HuH-7 (cell line): ENCODE results near the gene USP46.

ENCODE experiments used
- DNase-seq: peaks from one replicate; pipeline ENCODE4 v3.0.0; 2011; ENCODE audit warnings: low spot score

USP46 gene

DNA sequence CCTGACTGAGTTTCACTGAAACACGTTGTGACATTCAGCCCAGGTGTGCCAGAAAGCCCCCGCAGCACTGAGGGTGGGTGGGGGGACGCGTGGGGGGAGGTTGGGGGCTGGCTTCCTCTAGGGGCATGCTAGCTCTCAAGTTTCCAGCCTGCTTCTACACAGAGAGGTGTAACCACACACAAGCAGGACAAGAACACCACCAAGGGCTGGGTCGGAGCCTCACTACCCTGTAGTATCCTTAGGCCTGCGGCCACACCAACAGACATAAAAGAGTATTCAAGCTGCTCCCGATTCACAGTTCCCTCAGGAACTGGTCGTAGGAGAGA, 1.8 kb downstream of the USP46 start:
- DNase-seq: no peak

DNA sequence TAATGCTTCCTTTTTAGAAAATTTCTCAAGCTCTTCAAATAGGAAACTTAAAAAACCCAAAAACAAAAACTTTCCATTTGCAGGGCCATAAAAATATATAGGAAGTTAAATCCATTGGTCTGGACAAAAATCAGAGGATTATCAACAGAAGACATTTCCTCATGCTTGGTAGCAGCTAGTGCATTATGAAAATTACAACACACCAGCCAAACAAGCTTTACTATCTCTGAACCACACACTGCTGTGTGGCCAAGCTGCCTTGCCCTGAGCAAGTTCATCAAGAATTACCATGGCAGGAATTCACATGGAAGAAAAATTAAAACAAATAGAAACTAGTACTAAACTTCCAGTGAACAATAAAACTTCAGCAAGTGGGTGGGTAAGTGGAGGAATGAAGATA, 3.6 kb downstream of the USP46 start:
- DNase-seq: no peak

DNA sequence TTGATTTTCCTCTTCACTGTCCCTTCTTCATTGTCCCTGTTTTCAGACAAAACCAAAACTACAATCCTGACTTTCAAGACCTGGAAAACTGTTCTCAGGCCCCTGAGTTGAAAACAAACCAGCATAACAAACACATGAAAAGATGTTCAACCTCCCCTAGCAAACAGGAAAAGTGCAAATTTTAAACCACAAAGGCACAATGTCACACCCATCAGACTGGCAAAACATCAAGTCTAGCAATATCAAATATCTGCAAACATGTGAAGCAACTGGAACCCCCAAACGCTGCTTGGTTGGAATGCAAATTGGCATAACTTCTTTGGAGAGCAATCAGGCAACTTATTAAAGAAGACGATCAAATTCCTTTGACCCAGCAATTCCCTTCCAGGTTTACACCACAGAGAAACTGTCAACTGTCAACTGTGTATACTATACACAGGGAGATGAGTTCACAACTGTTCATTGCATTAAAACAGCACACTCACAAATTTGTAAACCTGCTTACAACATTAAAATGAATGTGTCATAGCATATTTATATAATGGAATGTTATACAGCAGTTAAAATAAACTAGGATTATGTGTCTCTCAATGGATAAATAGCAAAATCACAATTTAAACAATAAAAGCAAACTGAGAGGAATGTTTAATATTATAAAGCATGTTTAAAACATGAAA, 7.0 kb downstream of the USP46 start:
- DNase-seq: no peak

DNA sequence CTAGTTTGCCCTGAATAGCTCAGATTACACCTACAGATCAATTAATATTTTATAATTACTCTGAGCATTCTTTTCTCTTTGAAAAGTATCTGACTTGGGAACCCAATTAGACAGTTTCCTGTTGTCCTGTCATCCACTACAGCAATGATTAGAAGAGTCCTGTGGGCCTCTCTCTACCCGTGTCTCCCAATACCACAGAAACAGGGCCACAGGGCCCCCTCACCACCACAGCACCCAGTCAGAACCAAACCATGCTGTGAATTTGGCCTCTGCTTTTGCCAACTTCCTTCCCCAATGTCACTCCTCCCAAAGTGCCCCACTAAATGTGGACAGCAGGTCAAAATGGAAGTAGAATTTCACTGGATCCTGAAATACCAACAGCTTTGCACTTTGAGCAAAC, 10.3 kb downstream of the USP46 start:
- DNase-seq: no peak

DNA sequence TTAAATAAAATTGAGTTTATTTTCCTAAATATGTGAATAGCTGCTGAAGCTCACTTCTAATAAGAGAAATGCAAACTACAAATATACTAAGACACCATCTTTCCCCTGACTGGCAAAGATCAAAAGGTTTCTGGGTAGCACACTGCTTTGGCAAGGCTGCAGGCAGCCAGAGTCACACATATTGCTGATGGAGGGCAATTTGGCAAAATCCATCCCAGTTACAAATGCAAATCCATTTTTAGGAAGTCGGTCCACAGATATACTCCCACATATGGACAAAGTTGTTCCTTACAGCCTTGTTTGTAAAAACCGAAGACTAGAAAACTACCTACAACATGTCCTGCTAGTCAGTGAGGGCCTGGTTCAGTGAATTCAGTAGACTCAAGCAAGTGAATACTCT, 12.4 kb downstream of the USP46 start:
- DNase-seq: no peak

DNA sequence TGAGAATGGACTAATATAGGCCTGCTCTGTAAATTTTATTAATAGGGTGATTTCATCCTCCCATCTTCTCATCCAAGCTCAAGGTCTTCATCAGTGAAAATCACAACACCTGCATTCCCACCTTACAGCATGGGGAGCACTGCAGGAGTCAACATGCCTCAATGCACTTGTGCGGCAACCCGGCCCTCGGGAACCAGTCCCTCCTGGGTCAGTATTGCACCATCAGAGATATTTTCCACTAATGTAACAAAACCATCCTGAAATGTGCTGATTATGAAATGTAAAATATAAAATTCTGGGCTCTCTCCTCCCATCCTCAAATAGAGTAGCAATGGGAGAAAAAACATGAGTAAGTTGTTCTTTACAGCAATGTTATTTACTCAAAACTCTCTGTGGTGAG, 13.0 kb downstream of the USP46 start:
- no peak for DNase-seq

DNA sequence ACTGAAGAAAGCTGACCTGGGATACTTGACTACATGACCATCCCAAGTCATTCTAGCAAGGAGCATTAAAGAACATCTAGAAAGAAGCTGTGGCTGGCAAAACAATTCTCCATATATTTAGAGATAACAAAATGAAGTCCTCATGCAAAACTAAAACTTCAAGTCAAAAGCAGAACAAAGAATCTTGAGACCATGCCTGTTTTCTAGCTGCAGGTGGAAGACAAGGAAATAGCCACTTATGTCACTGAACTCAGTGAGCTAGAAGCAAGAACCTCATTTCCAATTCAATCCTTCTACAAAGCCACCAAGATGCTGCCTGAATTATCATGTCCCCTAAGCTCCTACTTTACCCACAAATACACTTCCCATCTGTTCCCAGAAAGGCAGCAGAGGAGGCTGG, 13.8 kb downstream of the USP46 start:
- no peak for DNase-seq

DNA sequence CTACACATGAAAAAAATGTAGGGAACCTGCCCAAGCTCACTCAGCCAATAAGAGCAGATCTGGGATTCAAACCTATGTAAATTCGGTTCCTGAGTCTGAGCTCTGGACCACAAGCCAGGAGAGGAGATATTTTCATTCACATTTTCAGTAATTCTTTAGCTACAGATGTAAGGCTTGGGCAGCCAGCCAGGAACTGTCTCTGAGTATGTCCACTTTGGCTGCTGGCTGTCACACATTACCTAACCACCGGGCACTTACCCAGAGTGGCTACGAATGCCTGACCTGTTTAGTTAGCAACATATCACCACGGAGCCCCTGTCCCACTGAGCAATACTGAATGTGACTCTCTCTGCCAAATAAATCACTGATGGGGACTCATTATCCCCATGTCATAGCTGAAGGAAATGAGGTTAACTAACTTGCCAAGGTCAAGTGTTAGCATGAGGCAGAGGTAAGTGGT, 15.3 kb downstream of the USP46 start:
- no peak for DNase-seq

DNA sequence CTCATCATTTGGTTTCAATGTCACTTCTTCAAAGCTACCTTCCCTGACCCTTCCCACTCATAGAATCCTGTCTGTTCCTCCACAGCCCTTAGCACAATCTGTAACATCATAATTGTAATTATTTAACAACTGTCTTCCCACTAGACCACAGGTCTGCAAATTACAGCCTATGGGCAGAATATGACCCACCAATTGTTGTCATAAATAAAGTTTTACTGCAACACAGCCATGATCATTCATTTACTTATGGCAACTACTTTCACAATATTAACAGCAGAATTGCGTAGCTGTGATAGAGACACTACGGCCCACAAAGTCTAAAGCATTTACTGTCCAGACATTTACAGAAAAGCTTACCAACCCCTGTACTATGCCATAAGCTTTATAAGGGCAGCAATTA, 15.9 kb downstream of the USP46 start:
- no peak for DNase-seq

DNA sequence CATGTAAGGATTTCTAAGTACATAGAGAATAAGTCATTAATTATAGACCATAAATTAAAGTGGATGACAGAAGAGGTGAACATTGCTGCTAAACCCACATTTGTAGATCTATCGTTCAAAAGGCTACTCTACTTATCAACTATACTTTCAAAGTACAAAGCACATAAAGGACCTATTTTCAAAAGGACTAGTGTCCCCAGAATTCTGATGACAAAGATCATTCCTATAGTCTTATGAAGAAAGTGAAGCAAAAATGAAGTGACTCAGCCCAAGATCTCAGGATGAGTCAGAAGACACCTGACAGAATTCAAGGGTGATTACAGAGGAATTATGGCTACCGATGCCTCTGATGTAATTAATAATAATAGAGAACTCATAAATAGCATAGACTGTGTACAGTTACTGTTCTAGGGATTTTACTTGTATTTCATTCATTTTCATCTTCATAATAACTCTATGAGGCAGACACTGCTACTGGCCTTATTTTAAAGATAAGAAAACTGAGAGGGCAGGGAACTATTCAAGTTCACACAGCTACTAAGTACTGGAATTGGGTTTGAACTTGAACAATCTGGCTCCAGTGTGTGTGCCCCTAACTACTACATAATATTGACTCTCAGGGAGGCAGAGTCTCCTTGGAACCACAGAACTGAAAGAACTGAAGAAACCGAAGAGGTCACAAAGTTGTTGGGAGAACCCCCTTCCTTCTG, 17.1 kb downstream of the USP46 start:
- no peak for DNase-seq

DNA sequence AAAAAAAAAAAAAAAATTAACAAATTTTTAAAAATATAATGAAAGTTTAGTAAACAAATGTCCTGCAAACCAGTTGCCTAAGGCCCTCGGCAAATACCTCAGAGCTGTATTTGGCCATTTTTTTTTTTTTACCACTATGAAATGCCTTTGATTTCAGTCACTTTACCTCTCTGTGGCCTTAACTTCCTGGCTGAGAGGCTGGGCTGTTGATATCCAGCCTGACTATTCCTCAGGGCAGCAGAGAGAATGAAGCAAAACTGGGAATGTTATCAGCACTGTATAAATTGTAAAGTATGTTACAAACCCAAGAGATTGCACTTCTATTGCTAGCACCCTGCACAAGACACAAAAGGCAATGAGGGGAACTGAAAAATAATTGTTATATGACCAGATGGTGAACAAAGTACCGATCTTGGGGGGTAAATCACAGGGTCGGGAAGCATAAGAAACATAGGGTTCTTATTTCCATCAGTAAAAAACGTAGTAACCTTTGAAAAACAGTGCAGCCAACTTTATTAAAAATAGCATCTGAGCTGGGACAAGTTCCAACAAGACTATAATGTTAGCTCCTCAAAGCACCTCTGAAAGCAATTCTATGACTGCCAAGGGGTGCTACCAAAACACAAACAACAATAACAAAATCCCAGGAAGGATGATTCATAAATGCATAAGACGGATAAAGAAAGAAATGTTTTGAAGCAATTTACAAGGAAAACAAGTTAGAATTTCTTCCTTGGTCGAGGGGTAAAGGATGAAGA, 18.1 kb downstream of the USP46 start:
- no peak for DNase-seq

DNA sequence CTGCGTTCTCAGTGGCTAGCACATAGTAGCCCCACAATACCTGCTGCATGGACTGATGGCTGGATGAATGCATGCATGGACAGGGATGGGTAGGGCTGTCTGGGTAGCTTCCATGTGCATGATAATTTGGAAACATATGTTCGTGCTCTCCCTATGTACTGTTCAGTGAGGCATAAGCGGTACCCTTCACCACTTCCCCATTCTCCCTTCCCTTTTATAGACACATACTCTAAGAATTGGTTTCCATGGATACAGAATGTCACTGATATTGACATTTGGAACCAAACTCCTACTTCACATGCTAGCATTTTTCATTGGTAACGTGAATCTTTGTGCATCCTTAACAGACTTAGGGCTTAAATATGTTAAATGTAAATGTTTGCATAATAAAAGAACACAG, 20.4 kb downstream of the USP46 start:
- no peak for DNase-seq

DNA sequence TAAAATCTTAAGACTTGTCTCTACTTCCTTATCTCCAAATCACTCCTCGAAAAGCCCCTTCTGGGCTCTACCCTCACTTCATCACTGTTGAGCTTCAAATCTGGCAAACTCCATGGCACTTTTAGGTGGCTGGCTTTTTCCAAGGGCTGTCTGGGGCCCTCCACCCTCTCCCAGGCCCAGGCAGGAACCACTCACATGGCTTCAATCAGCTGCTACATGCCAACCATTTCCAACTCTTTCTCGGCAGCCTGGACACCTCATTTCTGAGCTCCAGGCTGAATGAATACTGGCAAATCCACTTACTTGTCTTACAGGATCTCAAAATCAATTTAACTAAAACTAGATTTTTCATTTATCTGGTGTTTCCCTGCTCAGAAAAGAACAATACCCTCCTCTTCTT, 22.0 kb downstream of the USP46 start:
- no peak for DNase-seq

DNA sequence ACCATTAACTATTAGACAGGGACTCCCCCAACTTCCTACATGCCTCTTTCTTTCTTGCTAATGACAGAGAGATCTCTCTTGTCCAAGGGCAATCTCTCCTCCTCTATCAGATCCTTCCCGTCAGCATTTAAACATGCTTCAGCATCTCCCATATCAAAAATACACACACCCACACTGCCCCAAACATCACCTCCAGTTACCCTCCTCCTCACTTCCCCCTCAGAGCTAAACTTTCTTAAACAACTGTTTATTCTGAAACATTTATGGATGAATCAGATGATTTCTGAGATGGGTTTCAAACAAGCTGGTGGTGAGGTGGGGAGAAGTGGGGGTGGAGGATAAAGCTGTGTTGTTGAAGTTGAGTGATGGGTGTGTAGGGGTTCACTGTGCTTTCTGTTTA, 23.5 kb downstream of the USP46 start:
- no peak for DNase-seq

DNA sequence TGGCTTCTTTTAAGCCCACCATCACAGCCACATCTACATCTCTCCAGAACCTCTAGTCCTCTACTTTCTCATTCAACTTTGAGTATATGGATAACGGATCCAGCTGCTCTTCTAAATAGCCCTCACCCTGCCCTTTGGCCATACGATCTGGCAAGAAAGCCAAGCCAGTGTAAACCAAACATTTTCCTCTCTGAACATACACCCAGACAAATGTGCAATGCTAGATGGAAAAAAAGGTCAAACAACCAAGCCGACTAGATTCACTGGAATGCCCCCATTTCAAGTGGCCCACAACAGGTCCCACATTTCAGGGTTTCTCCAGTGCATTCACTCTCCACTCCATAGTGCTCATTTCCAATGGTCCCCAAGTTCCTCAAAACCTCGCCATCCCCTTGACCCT, 24.0 kb downstream of the USP46 start:
- DNase-seq: no peak

DNA sequence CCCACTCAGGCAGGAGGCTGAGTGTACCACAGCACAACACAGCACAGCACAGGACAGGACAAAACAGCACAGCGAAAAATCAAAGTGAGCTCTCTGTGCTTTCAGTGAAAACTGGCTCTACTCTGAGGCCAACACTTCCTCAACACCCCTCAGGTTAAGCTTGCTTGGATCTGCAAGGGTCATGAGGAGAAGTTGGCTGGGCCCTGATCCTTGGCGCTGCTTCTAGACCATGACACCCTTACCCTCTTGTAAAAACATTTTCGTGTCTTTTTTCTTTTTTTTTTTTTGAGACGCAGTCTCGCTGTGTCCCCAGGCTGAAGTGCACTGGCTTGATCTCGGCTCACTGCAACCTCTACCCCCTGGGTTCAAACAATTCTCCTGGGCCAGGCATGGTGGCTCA, 25.3 kb downstream of the USP46 start:
- no peak for DNase-seq

DNA sequence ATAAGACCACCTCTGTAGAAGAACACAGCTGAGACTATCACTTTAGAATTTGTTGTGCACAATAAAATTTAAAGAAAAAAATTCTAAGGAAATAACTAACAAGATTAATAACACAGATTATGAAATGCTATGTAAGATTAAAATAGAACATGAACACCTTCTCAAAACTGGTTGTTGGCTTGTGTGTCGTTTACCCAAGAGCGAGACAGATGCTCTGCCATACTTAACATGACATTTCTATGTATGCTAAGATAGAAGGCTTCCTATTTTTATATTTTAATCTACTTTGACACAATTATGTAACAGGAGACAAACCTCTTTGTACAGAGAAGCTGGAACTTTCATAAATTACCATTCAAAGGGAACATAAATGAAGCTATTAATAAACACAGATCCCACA, 30.1 kb downstream of the USP46 start:
- DNase-seq: no peak

DNA sequence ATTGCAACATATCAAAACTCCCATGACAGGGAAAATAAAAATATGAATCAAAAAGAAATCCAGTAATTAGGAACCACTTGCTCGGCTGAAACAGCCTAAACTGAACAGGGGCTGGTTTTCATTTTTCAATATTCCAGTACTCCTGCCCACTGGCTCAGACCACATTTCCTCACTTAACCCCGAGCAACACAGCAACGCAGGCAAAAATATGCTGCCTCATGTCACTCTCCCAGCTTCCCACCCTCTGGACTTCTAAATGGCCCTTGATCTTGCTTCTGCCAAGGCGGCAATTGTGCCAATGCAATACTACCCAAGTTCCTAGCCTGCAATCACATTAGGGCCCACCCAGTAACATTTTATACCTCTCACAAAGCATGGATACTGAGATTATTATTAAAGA, 30.6 kb downstream of the USP46 start:
- DNase-seq: no peak

DNA sequence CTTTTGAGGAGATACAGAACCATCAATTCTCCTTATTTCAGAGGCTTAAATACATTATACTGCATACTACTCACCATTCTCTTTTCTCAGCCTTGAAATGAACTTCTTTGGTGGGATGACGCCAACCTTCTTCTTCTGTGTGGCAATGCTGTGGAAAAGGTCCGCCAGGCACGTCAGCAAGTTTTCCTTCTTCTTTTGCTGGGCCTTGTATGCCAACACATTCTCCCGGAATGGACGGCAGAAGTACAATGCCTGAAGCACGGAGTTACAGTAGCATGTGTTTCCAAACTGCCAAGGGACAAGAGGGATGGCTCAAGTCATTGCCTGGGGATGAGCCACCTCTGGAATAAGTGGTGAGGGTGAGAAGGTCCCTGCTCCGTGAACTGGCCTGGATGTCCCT, 31.2 kb downstream of the USP46 start:
- no peak for DNase-seq

DNA sequence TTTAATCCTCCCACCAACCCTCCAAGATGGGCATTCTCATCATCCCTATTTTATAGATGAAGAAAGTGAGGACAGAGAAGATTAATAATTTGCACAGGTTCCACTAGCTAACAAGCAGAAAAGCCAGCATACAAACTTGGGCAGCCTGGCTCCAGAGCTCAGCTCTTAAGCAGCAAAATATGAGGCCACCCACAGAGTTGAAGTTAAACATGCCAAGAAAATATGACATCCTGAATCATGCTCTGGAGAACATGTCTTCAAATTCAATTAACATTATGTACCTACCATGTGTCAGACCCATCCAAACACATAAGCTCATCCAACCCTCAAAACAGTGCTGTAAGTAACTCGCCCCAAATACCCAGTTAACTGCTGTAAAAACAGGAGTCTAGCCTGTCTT, 33.9 kb downstream of the USP46 start:
- DNase-seq: no peak

DNA sequence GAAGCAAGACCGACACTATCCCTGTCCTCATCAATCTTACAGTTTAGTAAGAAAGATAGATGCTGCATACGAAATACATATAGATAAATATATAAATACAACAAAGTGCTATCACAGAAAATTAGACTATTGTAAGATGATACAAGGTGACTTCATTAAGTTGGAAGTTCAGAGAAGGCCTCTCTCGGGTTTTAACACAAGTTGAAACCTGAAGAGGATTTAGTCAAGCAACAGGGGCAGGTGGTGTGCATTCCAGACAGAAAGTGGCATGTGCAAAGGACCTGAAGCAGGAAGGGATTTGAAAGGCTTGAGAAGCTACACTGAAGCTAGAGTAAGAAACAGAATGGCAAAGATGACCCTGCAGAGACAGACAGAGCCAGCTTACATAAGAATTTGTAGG, 36.5 kb downstream of the USP46 start:
- no peak for DNase-seq

DNA sequence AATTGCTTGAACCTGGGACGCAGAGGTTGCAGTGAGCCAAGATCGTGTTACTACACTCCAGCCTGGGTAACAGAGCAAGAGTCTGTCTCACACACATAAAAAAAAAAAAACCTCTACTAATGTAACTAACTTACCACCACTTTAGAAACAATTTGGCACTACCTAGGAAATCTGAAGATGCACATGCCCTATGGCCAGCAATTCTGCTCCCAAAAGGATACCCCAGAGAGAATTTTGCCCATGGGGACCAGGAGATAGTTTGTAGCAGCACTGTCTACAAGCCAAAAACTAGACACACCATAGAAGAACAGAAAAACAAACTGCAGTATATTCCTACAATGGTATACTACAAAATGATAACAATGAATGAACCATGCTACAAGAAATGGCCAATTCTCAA, 37.5 kb downstream of the USP46 start:
- DNase-seq: no peak

DNA sequence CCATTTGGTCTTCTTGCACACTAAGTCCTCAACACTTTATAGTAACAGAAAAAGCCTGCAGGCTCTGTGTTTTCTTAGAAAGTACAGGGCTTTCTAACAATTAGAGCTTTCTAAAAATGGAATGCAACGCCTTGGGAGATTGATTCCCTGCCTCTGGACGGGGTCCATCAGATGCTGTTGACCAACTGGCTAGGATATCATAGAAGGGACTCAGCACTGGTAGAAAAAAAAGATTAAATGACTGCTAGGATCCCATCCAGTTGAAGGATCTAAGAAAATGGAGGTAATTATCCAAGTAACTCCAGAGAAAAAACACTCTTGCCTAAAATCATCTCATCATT, 39.5 kb downstream of the USP46 start:
- no peak for DNase-seq
